NT2/D1 (cell line): Measurements from ENCODE around the gene OR5B3.

ENCODE experiments used
- SUZ12 ChIP-seq: IDR thresholded peaks from 2 replicates; pipeline ENCODE4 v1.6.1; 2011; ENCODE audit not compliant: insufficient read length, insufficient read depth; ENCODE audit errors: extremely low read depth
- YY1 ChIP-seq: IDR thresholded peaks from 2 replicates; pipeline ENCODE4 v1.6.1; 2011; ENCODE audit not compliant: insufficient read length, insufficient read depth
- ZNF274 ChIP-seq: IDR thresholded peaks from 2 replicates; pipeline ENCODE4 v1.6.1; 2011; ENCODE audit warnings: mild to moderate bottlenecking, low read depth, low read length

GRCh38 chr11:58451585-58451984, 44.9 kb upstream of the OR5B3 start:
- no peak for TF ChIP-seq YY1
- no peak for TF ChIP-seq ZNF274
- TF ChIP-seq SUZ12, result no peak
